HG03558 (cell line): ENCODE results near the gene CACNA1F.
"Not testable (repeated sequence)": the region's sequence is repeated elsewhere in the genome, so short reads cannot be mapped to it uniquely, and the experiment has no call there.

Experiments used
- ATAC-seq: cut with Tn5 transposase; IDR thresholded peaks from one replicate; pipeline ENCODE4 v1.9.1; 2021; ENCODE audit warnings: moderate number of reproducible peaks; ENCODE audit not compliant: unreplicated experiment; ENCODE audit errors: extremely low read depth

The CACNA1F gene

DNA sequence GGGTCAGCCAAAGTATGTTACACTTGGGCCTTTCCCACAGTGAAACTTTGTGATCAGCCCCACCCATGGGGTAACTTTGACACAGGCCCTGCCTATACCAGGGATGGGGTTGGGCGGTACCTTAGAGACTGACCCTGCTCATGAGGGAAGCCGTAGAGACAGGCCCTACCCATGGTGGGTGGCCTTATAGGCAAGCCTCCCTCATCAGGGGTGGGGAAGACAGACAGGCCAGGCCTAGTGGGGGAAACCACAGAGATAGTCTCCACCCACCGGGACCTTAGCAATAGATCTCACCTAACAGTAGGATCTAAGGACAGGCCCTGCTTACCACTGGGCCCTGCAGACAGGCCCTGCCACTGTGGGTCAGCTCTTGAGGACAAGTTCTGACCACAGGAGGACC, 54.6 kb downstream of the CACNA1F start:
- no peak for ATAC-seq

DNA sequence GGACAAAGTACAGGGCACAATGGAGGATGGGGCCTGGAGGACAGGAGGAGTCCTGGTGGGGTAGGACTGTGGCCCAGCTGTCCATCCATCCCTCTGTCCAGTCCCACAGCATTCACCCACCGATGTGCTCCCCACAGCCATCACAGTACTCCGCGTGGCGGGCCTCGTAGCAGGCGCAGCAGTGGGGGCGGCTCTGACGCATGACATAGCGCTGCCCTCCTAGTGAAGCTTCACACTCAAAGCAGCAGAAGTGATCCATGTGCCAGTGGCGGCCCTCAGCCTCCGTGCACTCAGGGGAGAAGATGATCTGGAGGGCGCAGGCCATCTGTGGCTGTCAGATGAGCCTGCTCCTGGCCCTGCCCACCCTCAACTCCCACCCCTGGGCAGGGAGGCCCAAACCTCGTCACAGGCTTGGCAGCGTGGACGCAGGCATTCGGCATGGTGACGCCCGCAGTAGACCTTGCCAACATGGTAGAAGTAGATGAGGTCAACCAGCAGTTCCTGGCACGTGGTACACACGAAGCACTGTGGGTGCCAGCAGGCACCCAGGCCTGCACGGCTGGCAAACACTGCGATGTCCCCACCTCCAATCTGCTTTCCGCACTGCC, 55.2 kb downstream of the CACNA1F start:
- ATAC-seq, result no peak

- no peak for ATAC-seq
These were observed 55.8 kb downstream of the CACNA1F start for GRCh38 chrX:49177338-49177833.

GRCh38 chrX:49176421-49177326, 56.5 kb downstream of the CACNA1F start:
- no peak for ATAC-seq

DNA sequence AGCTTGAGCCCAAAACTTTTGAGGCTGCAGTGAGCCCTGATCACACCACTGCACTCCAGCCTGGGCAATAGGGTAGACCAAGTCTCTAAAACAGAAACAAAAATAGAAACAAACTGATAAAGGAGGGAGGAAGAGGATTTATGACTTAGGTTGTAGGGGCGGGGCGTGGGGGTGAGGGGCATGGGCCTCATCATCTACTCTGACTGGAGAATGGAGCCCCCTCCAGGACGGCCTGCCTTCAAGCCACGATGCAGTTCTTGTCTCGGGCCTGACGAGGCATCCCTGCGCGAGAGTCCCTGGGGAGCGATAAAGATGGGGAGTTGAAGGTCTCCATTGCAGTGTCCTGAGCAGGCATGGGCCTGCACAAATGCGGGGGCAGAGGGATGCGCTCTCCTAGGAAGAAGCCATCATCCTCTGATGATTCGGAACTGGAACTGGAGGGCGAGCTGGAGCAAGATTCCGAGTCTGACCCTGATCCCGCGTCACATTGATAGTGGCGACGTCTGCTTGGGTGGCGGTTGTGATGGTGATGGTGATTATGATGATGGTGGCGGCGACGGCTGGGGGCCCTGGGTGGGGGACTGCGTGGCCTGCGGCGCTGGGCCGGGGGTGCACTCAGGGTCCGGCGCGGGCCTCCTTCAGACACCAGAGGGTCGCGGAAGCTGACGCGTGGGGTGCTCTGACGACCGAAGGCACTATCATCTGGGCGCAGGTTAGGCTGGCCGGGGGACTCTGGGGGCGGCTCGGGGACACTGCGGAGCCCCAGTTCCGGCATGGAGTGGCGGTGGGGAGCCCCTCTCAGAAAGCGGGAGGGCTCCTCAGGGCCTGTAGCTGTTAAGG, 57.5 kb downstream of the CACNA1F start:
- no peak for ATAC-seq

GRCh38 chrX:49174723-49175122, 58.4 kb downstream of the CACNA1F start:
- no peak for ATAC-seq

DNA sequence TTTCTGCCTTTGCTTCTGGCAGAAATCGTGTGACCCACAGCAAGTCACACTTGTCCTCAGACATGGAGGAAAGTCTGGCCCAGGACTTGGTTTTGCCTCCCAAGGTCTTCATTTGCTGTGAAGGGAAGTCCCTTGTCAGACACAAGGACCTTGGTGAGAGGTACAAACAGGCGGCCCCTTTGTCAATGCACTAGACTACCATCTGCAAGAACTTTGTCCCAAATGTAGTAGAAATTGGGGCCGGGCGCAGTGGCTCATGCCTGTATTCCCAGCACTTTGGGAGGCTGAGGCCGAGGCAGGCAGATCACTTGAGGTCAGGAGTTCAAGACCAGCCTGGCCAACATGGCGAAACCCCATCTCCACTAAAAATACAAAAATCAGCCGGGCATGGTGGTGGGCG, 59.6 kb downstream of the CACNA1F start:
- ATAC-seq, result not testable (repeated sequence)

DNA sequence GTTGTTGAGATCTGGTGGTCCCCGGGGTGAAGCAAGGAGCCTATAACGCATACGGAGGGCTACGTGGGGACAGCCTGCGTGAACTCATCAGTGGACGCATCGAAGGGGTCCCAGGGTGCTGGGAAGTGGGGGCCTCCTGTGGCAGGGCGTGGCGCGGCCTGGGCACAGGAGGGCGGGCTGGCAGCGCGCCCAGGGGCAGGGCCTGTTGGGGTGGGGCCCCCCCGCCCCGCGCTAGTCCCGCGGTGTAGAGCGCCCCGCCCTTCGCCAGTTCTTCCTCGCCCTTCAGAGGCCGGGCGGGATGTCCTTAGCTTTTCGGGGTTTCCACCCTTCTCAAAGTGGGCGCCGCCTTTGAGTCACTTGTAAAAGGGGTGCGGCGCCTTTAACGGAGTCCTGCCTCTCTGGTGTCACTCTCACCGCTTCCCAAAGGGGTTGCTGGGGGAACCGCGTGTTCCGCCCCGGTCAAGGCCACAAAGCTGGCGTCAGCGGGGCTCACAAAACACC, 60.8 kb downstream of the CACNA1F start:
- ATAC-seq, result peak; percentile 43

DNA sequence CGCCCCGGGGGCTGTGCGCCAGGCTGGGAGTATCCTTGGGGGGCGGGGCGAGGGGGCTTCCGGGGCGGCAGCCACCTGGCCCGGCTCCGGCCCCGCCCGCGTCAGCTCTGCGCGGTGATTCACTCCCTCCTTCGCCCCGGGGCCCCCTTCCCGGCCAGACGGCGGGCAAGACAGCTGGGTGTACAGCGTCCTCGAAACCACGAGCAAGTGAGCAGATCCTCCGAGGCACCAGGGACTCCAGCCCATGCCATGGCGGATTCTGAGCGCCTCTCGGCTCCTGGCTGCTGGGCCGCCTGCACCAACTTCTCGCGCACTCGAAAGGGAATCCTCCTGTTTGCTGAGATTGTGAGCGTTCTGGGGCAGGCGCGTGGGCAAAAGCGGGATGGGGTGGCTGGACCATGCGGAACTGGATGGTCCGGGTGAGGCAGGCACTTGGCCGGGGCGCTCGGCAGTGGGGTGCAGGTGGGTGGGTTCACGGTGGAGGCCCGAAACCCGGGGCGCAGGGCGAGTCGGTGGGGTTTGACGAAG, 61.3 kb downstream of the CACNA1F start, which contains the start of gene PLP2:
Gene PLP2, plus strand, starts transcription at position 147 of the 528 bp plus-strand sequence. Its CDS starts 103 bp downstream, at position 250.
- ATAC-seq, result no peak

GRCh38 chrX:49167740-49168108, 65.4 kb downstream of the CACNA1F start:
- no peak for ATAC-seq

DNA sequence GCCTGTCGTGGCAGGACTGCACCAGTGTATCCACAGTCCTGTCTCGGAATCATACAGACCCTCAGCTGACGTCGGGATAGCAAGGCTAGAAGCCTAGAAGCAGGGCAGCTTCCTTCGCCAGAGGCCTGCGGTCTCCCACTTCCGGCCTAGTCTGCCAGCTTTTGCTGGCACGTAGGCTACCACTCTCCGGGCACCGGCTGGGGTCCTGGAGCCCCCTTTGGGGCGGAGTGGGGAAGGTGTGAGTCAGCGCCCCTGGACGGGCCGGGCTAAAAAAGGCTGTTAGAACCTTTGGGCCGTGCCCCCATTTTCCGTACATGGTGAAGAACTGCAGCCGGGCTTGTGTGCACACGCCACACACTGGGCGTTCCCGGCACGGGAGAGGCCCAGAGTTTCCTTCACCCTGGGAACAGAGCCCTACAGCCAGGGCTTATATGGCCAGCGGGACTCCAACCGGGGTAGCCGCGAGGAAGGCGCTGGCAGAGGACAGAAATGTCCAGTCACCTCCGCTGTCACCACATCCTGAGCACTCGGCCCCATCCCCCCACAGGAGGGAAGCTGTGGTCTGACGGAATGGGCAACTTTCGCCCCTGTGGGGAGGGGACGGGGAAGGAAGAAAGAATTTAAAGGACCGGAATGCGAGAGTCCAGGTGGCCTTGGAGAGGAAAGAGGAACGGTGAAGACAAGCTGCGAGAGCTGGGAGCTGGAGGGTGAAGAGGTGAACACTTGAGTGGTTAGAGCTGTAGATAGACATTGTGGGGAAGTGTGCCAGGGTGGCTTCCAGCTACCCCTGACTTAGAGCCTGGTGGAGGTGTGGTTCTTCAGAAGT, 66.0 kb downstream of the CACNA1F start:
- no peak for ATAC-seq

DNA sequence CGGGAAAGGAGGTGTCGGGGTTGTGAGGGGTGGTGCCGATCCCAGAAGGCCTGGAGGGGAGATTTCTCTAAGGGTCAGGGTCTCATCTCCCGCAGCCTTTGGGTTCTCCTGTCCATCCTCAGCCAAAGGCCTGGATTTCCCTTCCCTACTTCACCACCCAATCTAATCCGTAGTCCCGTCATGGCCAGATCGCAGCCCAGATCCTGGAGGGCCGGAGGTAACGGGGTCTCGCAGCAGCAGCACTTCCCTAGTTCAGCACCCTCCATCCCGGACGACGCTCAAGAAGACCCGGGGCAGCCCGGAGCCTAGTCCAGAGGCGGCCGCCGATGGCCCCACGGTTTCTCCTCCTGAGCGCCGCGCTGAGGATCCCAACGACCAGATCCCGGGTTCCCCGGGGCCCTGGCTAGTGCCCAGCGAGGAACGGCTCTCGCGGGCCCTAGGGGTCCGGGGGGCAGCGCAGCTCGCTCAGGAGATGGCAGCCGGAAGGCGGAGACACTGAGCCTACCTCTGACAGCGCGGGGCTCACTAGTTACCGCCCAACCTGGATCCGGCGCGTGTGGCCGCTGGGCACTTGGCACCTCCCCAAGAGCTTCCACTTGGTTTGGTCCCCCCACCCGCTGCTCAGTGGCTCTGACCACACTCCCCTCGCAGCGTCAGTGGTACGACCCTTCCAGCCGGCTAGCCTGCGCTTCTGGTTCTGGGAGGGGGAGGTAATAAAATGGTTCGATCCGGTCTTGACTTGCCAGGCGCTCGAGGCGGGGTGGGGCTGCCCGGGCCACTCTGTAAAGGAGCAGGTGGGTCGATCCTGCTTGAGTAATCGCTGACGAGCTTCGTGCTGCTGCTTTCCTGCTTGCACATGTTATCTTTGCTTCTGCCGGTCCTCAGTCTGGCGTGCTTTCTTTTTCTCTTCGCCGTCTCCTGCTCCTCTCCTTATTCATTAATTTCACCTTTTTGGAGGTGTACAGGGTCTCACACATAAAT, 66.9 kb downstream of the CACNA1F start:
- no peak for ATAC-seq

- no peak for ATAC-seq
These were observed 68.4 kb downstream of the CACNA1F start for GRCh38 chrX:49164589-49165360.

GRCh38 chrX:49163555-49164419, 69.4 kb downstream of the CACNA1F start:
- ATAC-seq, result no peak

GRCh38 chrX:49162620-49163019, 70.5 kb downstream of the CACNA1F start, which contains the start of gene MAGIX:
Gene MAGIX, plus strand, starts transcription at chrX:49162758. Its CDS starts 132 bp downstream, at chrX:49162890.
- ATAC-seq, result no peak

DNA sequence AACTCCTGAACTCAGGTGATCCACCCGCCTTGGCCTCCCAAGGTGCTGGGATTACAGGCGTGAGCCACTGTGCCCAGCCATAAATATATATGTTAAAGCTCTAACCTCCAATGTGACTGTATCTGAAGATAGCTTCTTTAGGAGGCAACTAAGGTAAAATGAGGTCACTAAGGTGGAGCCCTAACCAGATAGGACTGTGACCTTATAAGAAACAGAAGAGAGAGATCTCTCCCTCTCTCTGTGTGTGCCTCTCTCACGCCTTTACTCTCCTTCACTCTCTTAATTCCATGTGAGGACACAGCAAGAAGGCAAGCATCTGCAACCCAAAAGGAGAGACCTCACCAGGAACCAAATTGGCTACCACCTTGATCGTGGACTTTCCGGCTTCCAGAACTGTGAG, 71.5 kb downstream of the CACNA1F start:
- ATAC-seq, result no peak
